Activated T-cell treated with anti-CD3 and anti-CD28 coated beads, Interleukin-2, amount 50 U/mL, for 72 hours (primary cell): ENCODE data around the gene STAT1. TPM values are rescaled to one million over a fixed set of nuclear protein-coding genes. Genes with fewer than 3 reads are reported as not detected.
A peak's percentile ranks its signal among the peaks of the same experiment; 100 is the strongest.

Experiments
- ATAC-seq, 2 donors: fragments of 150-1000 bp; cut with Tn5 transposase; replicated peaks in 1 of 2; 2 replicates each; pipeline ENCODE4 v1.10.0; 2021; ENCODE audit warnings: moderate library complexity in 2 of 2, mild to moderate bottlenecking in 1 of 2
- DNase-seq, 2 donors: peaks; one replicate each; pipeline ENCODE4 v3.0.0; 2021 to 2022; ENCODE audit warnings: mixed read lengths in 1 of 2
- H3K27ac Mint-ChIP-seq: one replicate; pipeline ENCODE4 v1.8.0; 2022; ENCODE audit warnings: mild to moderate bottlenecking, moderate library complexity, mixed read lengths
- H3K27me3 Mint-ChIP-seq: one replicate; pipeline ENCODE4 v1.8.0; 2022; ENCODE audit warnings: low read depth, mixed read lengths
- H3K36me3 Mint-ChIP-seq, 2 donors: one replicate each; pipeline ENCODE4 v1.8.0; 2022; ENCODE audit warnings: mixed read lengths in 2 of 2, mild to moderate bottlenecking in 1 of 2; ENCODE audit not compliant: insufficient read depth in 2 of 2
- H3K4me1 Mint-ChIP-seq: one replicate; pipeline ENCODE4 v1.8.0; 2022; ENCODE audit warnings: low read depth, mixed read lengths
- H3K4me3 Mint-ChIP-seq, 2 donors: one replicate each; pipeline ENCODE4 v1.8.0; 2022; ENCODE audit warnings: mild to moderate bottlenecking in 2 of 2, mixed read lengths in 2 of 2, moderate library complexity in 2 of 2
- H3K9me3 Mint-ChIP-seq, 2 donors: one replicate each; pipeline ENCODE4 v1.8.0; 2022; ENCODE audit warnings: mixed read lengths in 2 of 2
- total RNA-seq, 2 donors: library from RNA; stranded (reverse); gene quantifications; one replicate each; pipeline ENCODE4 v1.2.3, GENCODE V29; 2022

The STAT1 gene
- total RNA-seq, 2 donors from 2014 or later: 441 to 563 TPM

DNA sequence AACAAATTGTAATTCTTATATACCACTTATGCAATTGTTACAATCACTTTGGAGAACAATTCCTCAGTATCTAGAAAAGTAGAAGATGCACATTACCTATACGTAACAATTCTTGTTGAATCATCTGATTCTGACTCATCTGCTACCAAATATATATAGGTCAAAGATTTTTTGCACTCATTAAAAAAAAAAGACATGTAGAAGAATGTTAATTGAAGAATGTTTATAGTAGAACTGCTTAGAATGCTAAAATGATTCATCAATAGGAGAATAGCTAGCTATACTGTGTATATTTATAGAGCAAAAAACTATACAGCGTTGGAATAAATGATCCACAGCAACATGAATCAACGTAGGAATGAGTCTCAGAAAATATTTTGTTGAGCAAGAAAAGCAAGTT, 29.5 kb upstream of the STAT1 start:
- H3K4me1 Mint-ChIP-seq: peaks cover 22% of the 10 kb centered on the region
- H3K9me3 Mint-ChIP-seq: peaks cover 2 to 3% of the 10 kb centered on the region in 2 donors
- peaks cover 6 to 18% of the 10 kb centered on the region in 2 donors for H3K36me3 Mint-ChIP-seq
- ATAC-seq: no peak
- H3K27me3 Mint-ChIP-seq: no peaks in the 10 kb centered on the region
- no peak overlapping the region for H3K4me3 Mint-ChIP-seq
- H3K27ac Mint-ChIP-seq: peak overlapping the region; percentile 24
- DNase-seq: no peak

DNA sequence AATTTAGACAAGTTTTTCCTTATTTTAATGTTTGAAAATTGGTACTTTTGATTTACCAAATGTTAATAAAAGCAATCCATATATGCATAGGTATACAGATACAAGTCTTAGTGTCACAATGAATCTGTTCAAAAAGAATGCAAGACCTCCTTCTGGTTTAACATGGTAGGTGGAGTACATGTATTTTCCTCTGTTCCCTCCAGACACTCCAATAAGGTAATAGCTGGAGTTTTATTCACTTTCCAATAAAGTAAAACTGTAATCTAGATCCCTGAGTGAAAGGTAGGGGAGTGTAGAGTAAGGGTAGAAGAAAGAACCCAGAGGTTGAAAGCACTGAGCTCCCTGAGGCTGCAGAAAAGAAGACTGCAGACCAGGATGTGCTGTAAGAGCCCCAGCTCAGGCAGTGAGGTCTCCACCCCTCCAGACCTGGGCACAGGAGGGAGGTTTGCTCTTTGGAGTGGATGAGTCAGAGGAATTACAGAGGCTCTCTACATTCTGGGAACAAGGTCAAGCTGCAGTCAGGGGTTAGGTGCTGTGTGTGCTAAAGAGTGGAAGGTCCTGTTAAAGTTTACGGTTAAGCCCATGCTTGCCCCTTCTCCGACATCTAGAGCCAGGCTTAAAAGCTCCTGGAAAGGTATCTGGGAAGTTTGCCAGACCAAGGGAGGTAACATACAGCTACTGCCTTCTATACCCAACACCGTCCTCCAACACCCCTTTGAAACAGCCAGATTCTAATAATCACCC, 27.6 kb upstream of the STAT1 start:
- peaks cover 17 to 33% of the 10 kb centered on the region in 2 donors for H3K36me3 Mint-ChIP-seq
- H3K4me3 Mint-ChIP-seq: no peak overlapping the region
- peak; percentile 21 to 40 for ATAC-seq
- no peak for DNase-seq
- H3K27me3 Mint-ChIP-seq: no peaks in the 10 kb centered on the region
- peak overlapping the region; percentile 11 for H3K27ac Mint-ChIP-seq
- H3K9me3 Mint-ChIP-seq: peaks cover 2 to 3% of the 10 kb centered on the region in 2 donors
- peaks cover 39% of the 10 kb centered on the region for H3K4me1 Mint-ChIP-seq

DNA sequence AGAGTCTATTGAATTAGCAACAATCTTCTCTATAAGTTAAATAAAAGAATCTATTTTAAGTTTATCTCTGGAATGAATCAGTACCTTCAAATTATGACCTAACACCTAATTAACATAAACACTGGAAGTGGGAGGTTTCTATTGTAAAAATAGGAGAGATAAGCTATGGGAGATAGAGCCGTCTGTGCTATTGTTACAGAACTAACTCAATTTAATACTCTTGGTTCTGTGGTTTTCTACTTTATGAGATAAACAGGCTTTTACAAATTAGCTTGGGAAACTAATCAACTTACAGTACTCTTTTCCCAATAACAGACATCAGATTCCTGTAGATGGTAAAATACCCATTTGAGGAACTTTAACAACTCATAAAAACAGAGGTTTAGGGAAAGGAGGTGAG, 25.6 kb upstream of the STAT1 start:
- H3K4me1 Mint-ChIP-seq: peaks cover 42% of the 10 kb centered on the region
- DNase-seq (no peak), ATAC-seq (no peak)
- peak overlapping the region; percentile 43 for H3K27ac Mint-ChIP-seq
- H3K36me3 Mint-ChIP-seq: peaks cover 16 to 32% of the 10 kb centered on the region in 2 donors
- peaks cover 2 to 3% of the 10 kb centered on the region in 2 donors for H3K9me3 Mint-ChIP-seq
- no peak overlapping the region for H3K4me3 Mint-ChIP-seq
- H3K27me3 Mint-ChIP-seq: no peaks in the 10 kb centered on the region

DNA sequence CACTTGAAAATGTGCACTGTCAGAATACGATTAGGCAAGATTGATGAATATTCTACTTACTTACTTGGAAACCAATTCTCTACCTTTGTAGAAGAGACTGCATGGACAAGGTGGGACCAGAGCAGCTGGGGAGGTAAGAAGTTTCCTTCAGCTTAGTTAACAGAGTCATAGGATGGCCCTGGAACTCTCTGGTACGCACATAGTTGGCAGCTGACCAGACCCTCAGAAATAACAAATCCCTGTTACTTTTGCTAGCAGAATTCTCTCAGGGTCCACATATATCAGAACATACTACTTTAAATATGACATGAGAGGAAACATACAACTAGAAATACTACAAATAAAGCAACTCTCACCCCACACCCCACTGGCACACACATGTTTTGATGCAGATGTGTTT, 24.8 kb upstream of the STAT1 start:
- ATAC-seq (peak; percentile 21 to 28), DNase-seq (no peak)
- peaks cover 42% of the 10 kb centered on the region for H3K4me1 Mint-ChIP-seq
- H3K9me3 Mint-ChIP-seq: no peaks in the 10 kb centered on the region
- H3K4me3 Mint-ChIP-seq: peak overlapping the region in 1 of 2 donors; percentile 28
- H3K27me3 Mint-ChIP-seq: no peaks in the 10 kb centered on the region
- peaks cover 16 to 28% of the 10 kb centered on the region in 2 donors for H3K36me3 Mint-ChIP-seq
- peak overlapping the region; percentile 43 for H3K27ac Mint-ChIP-seq

DNA sequence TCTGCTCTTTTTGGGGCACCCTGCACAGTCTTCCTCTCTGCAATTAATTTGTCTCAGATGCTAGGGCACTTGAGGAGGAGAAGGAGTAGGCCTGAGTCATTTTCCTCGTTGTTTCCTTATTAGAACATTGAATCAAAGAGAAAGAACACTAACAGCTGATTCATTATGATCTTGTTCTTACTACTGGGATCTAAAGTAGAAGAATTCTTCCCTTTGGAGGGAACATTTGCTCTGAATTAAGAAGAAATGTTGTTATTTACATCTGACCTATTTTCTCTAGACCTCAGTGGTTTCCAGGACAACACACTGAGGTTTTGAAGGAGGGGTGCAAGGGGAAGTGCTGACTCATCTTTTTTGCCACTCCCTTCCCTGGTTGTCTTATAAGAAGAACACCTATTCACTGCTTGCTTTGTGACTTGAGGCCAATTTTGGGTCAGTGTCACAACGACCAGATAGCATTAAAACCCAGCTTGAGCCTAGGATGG, 24.3 kb upstream of the STAT1 start:
- Mint-ChIP-seq H3K27me3 (no peaks in the 10 kb centered on the region), H3K4me1 (peaks cover 42% of the 10 kb centered on the region), H3K27ac (peak overlapping the region; percentile 43), H3K36me3 (peaks cover 16 to 30% of the 10 kb centered on the region in 2 donors), H3K9me3 (no peaks in the 10 kb centered on the region), H3K4me3 (peak overlapping the region in 1 of 2 donors; percentile 28)
- ATAC-seq (peak; percentile 72 to 81), DNase-seq (no peak)

DNA sequence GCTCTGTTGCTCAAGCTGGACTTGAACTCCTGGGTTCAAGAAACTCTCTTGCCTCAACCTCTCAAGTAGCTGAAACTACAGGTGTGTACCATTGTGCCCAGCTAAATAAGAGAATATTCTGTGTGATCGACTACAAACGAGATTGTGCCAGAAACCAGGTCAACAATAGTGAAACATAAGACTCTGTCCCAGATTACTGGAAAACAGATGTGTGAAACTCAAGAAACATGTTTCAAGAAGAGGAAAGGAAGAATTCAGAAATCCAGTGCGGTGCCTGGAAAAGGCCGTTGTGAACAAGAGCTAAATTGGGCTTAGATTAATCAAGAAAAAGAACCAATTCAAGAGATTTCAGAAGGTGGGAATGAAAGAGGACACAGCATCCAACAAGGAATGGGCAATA, 23.4 kb upstream of the STAT1 start:
- Mint-ChIP-seq H3K27ac (peak overlapping the region; percentile 87), H3K27me3 (no peaks in the 10 kb centered on the region), H3K4me3 (peak overlapping the region in 1 of 2 donors; percentile 16), H3K4me1 (peaks cover 42% of the 10 kb centered on the region), H3K36me3 (peaks cover 15 to 36% of the 10 kb centered on the region in 2 donors), H3K9me3 (no peaks in the 10 kb centered on the region)
- DNase-seq (no peak), ATAC-seq (no peak)

DNA sequence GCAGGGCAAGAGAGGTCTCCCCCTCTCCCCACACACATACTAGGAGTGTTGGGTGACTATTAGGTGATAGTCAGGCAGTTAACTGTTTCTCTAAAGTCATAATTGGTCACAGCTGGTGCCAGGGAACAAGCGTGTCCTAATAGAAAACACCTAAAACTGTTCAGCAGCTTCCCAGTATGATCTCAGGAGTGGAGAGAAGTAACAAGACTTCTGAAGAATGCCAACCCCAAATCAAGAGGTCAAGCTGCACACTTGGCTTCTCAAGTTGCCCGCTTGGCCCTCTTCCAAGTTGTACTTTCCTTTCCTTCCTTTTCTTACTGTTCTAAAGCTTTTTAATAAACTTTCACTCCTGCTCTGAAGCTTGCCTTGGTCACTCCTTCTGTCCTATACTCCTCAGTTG, 22.4 kb upstream of the STAT1 start:
- DNase-seq: no peak
- Mint-ChIP-seq H3K9me3 (no peaks in the 10 kb centered on the region), H3K27ac (peak overlapping the region; percentile 87), H3K4me1 (peaks cover 33% of the 10 kb centered on the region), H3K27me3 (no peaks in the 10 kb centered on the region), H3K4me3 (no peak overlapping the region), H3K36me3 (peaks cover 15 to 37% of the 10 kb centered on the region in 2 donors)
- no peak for ATAC-seq

DNA sequence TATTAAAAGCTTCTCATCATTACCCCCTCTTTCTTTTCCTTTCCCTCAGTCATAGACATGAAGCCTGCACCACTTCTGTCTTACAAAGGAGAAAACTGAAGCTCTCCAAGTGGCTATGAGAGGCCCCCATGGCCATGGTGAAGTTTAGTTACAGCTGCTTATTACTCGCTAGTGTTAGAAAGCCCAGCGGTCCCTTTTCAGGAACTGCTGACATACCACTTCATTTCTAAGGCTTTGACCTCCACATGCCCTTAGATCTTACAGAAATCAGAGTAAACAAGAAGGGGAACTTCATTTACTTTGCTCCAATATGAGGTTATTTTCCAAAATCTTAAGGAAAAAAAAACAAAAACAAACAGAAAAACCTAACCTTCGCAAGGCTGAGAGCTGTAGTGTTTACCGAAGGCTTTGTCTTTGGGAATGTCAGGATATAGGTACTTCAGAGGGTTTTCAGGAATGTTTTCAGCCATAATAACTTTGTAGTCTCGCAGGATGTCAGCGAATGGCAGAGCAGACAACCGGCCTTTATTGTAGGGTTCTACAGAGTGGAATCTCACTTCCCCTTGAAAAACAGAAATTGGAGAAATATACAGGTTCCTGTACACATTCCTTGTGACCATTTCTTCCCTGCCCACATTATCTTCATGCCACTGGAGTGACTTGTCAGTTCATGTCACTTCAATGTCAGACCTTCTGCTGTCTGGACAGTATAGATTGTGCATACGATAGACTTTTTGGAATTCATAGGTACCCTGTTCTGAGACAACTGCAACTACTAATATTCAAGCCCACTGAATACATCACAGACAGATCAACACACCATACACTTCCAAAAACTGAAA, 18.8 kb upstream of the STAT1 start:
- Mint-ChIP-seq H3K9me3 (peaks cover 0 to 1% of the 10 kb centered on the region in 2 donors), H3K4me3 (no peak overlapping the region), H3K27me3 (no peaks in the 10 kb centered on the region), H3K4me1 (peaks cover 43% of the 10 kb centered on the region), H3K36me3 (peaks cover 17 to 33% of the 10 kb centered on the region in 2 donors), H3K27ac (peak overlapping the region; percentile 56)
- DNase-seq (no peak), ATAC-seq (no peak)

DNA sequence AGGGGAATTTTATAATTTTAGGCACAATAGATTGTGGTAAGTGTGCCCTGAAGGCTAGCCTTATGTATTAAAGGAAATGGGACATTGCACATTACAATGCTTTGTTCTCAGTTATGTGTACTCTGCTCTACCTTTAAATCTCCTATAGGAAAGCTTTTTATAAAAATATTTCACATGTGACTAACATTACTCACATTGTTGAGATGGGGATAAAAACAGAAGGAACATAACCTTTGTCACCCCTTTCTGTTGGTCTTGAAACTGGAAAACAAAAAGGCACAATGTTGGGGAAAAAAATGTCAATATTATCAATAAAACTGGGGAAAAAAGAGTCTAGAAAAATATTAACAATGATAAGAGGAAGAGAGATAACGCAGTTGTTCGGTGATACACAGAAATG, 17.3 kb upstream of the STAT1 start:
- peaks cover 44% of the 10 kb centered on the region for H3K4me1 Mint-ChIP-seq
- ATAC-seq (no peak), DNase-seq (no peak)
- peak overlapping the region in 1 of 2 donors; percentile 52 for H3K4me3 Mint-ChIP-seq
- peaks cover 0 to 1% of the 10 kb centered on the region in 2 donors for H3K9me3 Mint-ChIP-seq
- peaks cover 13 to 24% of the 10 kb centered on the region in 2 donors for H3K36me3 Mint-ChIP-seq
- H3K27me3 Mint-ChIP-seq: no peaks in the 10 kb centered on the region
- H3K27ac Mint-ChIP-seq: peak overlapping the region; percentile 92

DNA sequence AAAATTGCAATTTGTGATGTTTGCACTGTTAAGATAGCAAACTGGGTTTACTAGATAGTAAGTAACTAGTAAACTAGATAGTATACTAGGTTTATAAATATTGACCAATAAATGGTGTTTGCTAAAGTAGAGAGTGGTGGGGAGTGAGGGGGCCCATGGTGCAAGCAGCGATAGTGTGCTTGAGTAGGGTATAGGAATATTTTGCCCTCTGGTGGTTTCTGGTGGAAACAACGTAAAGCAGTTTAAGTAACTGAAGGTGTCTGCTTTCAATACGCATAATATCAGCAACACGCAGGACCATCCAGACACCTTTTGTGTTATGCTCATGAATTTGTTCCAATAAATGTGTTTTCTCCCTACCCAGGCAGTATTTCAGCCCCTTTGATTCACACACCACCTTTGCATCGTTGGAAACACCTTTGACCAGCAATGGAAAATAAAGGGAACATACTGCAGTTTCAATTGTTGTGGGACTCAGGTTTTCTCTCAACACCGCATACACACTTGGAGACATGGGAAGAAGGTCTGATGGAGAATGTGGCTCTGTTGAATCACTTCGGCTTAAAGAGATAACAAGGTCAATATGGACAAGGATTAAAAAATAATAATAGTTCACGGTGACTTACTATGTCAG, 16.7 kb upstream of the STAT1 start:
- H3K4me3 Mint-ChIP-seq: peak overlapping the region in 1 of 2 donors; percentile 4
- ATAC-seq (peak; percentile 73 to 76), DNase-seq (peak; percentile 45 to 54)
- peaks cover 1 to 3% of the 10 kb centered on the region in 2 donors for H3K9me3 Mint-ChIP-seq
- H3K27me3 Mint-ChIP-seq: no peaks in the 10 kb centered on the region
- H3K36me3 Mint-ChIP-seq: peaks cover 15 to 28% of the 10 kb centered on the region in 2 donors
- peak overlapping the region; percentile 85 for H3K27ac Mint-ChIP-seq
- H3K4me1 Mint-ChIP-seq: peaks cover 50% of the 10 kb centered on the region

DNA sequence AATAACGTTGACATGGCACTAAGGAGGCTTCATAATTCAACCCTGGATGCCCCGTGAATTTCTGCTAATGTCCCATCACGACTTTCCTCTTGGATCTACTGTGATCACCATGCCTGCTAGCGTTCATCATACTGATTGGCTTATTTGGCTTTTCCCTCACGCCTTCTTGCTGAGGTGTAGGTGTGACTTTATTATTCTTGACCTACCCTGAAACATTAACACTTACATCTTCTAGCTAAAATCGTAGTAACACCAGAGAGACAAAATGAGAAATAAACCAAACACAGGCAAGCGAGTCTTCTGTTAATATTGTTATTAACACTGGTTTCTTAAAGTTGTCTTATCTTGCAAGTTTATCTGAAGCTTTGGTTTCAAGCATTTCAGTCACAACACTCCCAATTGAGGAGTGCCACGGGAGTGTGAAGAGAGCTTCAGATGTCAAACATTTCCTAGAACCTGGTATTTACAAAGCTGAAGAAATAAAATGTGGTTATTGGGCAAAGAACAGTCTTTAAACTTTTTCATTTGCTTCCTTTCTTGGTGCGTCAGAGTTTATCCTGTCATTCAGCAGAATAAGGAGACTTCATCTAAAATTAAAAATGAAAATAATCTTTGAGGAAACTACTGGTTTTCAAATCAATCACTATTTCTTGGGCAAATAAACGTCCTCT, 15.4 kb upstream of the STAT1 start:
- Mint-ChIP-seq H3K36me3 (peaks cover 15 to 28% of the 10 kb centered on the region in 2 donors), H3K27me3 (no peaks in the 10 kb centered on the region), H3K27ac (peak overlapping the region; percentile 85), H3K4me1 (peaks cover 62% of the 10 kb centered on the region), H3K4me3 (peak overlapping the region; percentile 43 to 61), H3K9me3 (peaks cover 1 to 3% of the 10 kb centered on the region in 2 donors)
- DNase-seq (no peak), ATAC-seq (no peak)

DNA sequence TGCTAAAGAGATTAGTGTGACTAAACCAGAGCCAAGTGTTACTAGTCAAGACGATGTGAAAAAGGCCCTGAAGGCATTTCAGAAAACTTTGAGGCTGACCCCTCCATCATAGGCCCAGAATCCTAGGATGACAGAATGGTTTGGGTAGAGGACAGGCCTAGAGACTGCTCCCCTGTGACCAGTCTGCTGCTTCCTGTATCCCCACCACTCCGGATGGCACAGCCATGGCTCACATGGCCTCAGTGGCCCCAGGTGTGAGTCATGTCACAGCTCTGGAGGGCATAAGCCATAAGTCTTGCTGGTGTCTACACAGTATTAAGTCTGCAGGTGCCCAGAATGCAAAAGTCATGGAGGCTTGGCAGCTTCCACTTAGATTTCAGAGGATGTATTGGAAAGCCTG, 12.4 kb upstream of the STAT1 start:
- peaks cover 65% of the 10 kb centered on the region for H3K4me1 Mint-ChIP-seq
- no peak overlapping the region for H3K4me3 Mint-ChIP-seq
- H3K36me3 Mint-ChIP-seq: peaks cover 15 to 17% of the 10 kb centered on the region in 2 donors
- DNase-seq (peak in 1 of 2 donors; percentile 24), ATAC-seq (peak; percentile 21 to 23)
- no peaks in the 10 kb centered on the region for H3K27me3 Mint-ChIP-seq
- H3K27ac Mint-ChIP-seq: no peak overlapping the region
- peaks cover 1 to 3% of the 10 kb centered on the region in 2 donors for H3K9me3 Mint-ChIP-seq
